DND-41 (cell line): ENCODE measurements around the gene FAM76B.

Experiments used
- ATAC-seq: fragments of 200-7000 bp; cut with Tn5 transposase; 3 replicates; pipeline ENCODE4 v1.9.1; 2021; ENCODE audit warnings: low read depth; ENCODE audit not compliant: insufficient read depth
- DNase-seq: peaks from one replicate; pipeline ENCODE4 v3.0.0-alpha.2; 2020
- H2AFZ ChIP-seq: 2 replicates; pipeline ENCODE4 v1.6.0; 2012; ENCODE audit warnings: low read depth, low read length
- H3K27ac ChIP-seq: 2 replicates; pipeline ENCODE4 v1.5.1; 2012; ENCODE audit warnings: low read length, inconsistent platforms
- H3K27me3 ChIP-seq: fragments of 200-600 bp; sonication (generic); 2 replicates; pipeline ENCODE4 v1.6.0; 2012; ENCODE audit warnings: low read length, mild to moderate bottlenecking, inconsistent platforms; ENCODE audit not compliant: insufficient read depth, poor library complexity
- H3K36me3 ChIP-seq: 2 replicates; pipeline ENCODE4 v1.5.1; 2012; ENCODE audit warnings: low read length, inconsistent platforms; ENCODE audit not compliant: insufficient read depth
- H3K4me1 ChIP-seq: 2 replicates; pipeline ENCODE4 v1.5.1; 2012; ENCODE audit warnings: mild to moderate bottlenecking, low read length; ENCODE audit not compliant: insufficient read depth
- H3K4me2 ChIP-seq: 2 replicates; pipeline ENCODE4 v1.6.0; 2012; ENCODE audit warnings: mild to moderate bottlenecking, moderate library complexity, low read length, inconsistent platforms; ENCODE audit not compliant: insufficient read depth
- H3K4me3 ChIP-seq, 2 experiments: fragments of 200-600 bp in 1 of 2; shearing (Covaris generic) in 1 of 2; 2 replicates each; pipeline ENCODE4 v1.5.1; 2012 to 2016; ENCODE audit warnings: inconsistent platforms in 2 of 2, low read length in 2 of 2, mild to moderate bottlenecking in 2 of 2, low read depth in 1 of 2, moderate library complexity in 1 of 2
- H3K79me2 ChIP-seq: 2 replicates; pipeline ENCODE4 v1.6.0; 2012; ENCODE audit warnings: low read length, inconsistent platforms; ENCODE audit not compliant: insufficient read depth
- H3K9ac ChIP-seq: 2 replicates; pipeline ENCODE4 v1.6.0; 2012; ENCODE audit warnings: low read depth, mild to moderate bottlenecking, inconsistent platforms, low read length, moderate library complexity
- H3K9me3 ChIP-seq: 2 replicates; pipeline ENCODE4 v1.5.1; 2012; ENCODE audit warnings: low read length, moderate library complexity, mild to moderate bottlenecking, inconsistent platforms; ENCODE audit not compliant: insufficient read depth, severe bottlenecking
- H4K20me1 ChIP-seq: 2 replicates; pipeline ENCODE4 v1.6.0; 2012; ENCODE audit warnings: low read length; ENCODE audit not compliant: insufficient read depth
- EZH2 ChIP-seq: IDR thresholded peaks from 3 replicates; pipeline ENCODE4 v1.6.1; 2012; ENCODE audit warnings: borderline replicate concordance, low read depth, mild to moderate bottlenecking, moderate library complexity, low read length, inconsistent platforms; ENCODE audit not compliant: severe bottlenecking
- TF ChIP-seq, protein P1 (sequence below): IDR thresholded peaks from 2 replicates; pipeline ENCODE4 v1.5.1; 2012; ENCODE audit warnings: borderline replicate concordance, low read length, moderate library complexity, mild to moderate bottlenecking; ENCODE audit not compliant: poor library complexity, severe bottlenecking; ENCODE audit errors: extremely low read depth

Gene FAM76B

DNA sequence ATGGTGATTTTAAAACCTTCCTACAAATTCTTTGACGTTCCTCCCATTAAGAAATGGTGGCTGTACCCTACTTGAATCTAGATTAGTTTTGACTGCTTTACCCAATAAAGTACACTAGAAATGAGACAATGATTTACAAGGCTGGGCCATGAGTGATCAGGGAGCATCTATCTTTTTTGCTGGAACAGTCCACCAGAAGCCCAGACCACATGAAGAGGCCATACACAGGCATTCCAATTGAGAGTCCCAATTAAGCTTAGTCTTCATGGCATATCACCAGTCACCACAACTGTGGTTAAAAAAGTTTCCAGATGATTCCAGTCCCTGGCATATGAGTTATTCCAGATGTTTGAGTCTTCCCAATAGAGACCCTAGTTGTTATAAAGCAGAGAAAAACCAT, 39.5 kb downstream of the FAM76B start:
- Histone ChIP-seq H2AFZ (no peak overlapping the region), H3K4me2 (no peak overlapping the region), H3K27me3 (peaks cover 17% of the 10 kb centered on the region), H3K4me1 (no peaks in the 10 kb centered on the region), H3K9ac (no peak overlapping the region), H4K20me1 (no peaks in the 10 kb centered on the region), H3K27ac (no peak overlapping the region), H3K4me3 (no peak overlapping the region), H3K9me3 (no peaks in the 10 kb centered on the region), H3K36me3 (no peaks in the 10 kb centered on the region), H3K79me2 (no peaks in the 10 kb centered on the region)
- TF ChIP-seq EZH2: no peak
- TF ChIP-seq, protein P1, sequence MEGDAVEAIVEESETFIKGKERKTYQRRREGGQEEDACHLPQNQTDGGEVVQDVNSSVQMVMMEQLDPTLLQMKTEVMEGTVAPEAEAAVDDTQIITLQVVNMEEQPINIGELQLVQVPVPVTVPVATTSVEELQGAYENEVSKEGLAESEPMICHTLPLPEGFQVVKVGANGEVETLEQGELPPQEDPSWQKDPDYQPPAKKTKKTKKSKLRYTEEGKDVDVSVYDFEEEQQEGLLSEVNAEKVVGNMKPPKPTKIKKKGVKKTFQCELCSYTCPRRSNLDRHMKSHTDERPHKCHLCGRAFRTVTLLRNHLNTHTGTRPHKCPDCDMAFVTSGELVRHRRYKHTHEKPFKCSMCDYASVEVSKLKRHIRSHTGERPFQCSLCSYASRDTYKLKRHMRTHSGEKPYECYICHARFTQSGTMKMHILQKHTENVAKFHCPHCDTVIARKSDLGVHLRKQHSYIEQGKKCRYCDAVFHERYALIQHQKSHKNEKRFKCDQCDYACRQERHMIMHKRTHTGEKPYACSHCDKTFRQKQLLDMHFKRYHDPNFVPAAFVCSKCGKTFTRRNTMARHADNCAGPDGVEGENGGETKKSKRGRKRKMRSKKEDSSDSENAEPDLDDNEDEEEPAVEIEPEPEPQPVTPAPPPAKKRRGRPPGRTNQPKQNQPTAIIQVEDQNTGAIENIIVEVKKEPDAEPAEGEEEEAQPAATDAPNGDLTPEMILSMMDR: no peak
- no peak for ATAC-seq
- DNase-seq: no peak

DNA sequence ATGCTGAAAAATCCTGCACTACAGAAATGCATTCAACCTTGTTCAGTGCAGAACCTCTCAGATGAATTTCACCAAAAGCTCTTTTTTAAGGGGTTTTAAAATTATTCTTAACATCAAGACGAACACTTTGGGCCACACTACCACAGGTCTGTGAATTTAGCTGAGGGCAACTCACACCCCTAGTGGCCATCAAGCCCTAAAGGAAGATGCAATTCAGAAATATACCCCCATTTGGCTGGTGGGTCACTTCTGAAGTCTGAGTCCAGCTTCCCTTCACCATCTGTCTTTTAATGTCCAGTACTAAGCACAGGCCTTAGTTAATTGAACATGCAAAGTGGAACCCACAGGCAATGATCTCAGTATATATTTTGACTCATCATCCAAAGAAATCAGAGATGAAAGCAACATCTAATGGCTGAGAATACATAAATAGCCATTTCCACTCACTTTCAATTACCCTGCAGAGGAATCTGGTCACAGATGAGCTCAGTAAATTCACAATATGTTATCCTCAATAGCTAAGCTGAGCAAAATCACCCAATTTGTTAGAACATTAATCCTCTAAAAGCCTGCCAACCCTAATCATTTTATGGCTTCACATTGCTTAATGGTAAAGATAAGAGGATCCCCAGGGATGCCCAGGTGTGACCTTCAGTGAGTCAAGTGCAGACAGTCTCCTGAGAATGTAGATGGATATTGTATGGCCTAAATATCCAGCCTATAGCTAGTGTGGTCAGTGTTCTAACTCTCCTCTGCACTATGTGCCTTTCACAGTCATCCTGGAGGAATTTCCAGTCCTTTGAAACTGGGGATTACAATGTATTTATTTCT, 50.3 kb downstream of the FAM76B start:
- no peak for ATAC-seq
- no peak overlapping the region for H2AFZ ChIP-seq
- H4K20me1 ChIP-seq: no peaks in the 10 kb centered on the region
- no peak for DNase-seq
- no peaks in the 10 kb centered on the region for H3K79me2 ChIP-seq
- H3K36me3 ChIP-seq: no peaks in the 10 kb centered on the region
- no peak overlapping the region for H3K9ac ChIP-seq
- H3K4me3 ChIP-seq: no peak overlapping the region
- TF ChIP-seq EZH2: no peak
- TF ChIP-seq, protein P1: peak; percentile 18
- peaks cover 17% of the 10 kb centered on the region for H3K27me3 ChIP-seq
- H3K9me3 ChIP-seq: no peaks in the 10 kb centered on the region
- H3K4me1 ChIP-seq: no peaks in the 10 kb centered on the region
- H3K4me2 ChIP-seq: no peak overlapping the region
- no peak overlapping the region for H3K27ac ChIP-seq

DNA sequence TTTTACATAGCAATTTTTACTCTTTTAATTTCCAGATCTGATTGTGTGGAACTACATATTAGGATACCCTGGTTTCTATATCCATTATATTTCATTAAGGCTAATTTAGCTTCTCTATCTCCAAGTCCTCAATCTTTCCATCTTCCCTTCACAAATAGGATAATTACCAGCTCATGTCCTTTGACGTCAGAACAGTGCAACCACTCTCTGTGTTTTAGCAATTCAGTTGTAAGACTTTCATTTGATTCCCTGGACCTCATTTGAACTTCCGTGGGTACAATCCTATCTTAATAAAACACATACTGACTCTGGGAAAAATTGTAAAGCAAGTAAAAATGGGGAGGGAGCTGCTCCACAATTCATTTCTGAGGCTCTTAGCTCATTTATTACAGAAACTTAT, 52.8 kb downstream of the FAM76B start:
- no peak overlapping the region for H3K4me2 ChIP-seq
- H3K4me1 ChIP-seq: no peaks in the 10 kb centered on the region
- no peaks in the 10 kb centered on the region for H3K79me2 ChIP-seq
- H3K4me3 ChIP-seq: no peak overlapping the region
- H3K27me3 ChIP-seq: peaks cover 17% of the 10 kb centered on the region
- no peak overlapping the region for H2AFZ ChIP-seq
- H3K9me3 ChIP-seq: no peaks in the 10 kb centered on the region
- no peak overlapping the region for H3K9ac ChIP-seq
- ATAC-seq (no peak), DNase-seq (no peak)
- no peaks in the 10 kb centered on the region for H3K36me3 ChIP-seq
- TF ChIP-seq EZH2: no peak
- TF ChIP-seq, protein P1: no peak
- H4K20me1 ChIP-seq: no peaks in the 10 kb centered on the region
- no peak overlapping the region for H3K27ac ChIP-seq
